ENCODE measurements around the gene C4orf17.

- TF ChIP-seq, protein P1, sequence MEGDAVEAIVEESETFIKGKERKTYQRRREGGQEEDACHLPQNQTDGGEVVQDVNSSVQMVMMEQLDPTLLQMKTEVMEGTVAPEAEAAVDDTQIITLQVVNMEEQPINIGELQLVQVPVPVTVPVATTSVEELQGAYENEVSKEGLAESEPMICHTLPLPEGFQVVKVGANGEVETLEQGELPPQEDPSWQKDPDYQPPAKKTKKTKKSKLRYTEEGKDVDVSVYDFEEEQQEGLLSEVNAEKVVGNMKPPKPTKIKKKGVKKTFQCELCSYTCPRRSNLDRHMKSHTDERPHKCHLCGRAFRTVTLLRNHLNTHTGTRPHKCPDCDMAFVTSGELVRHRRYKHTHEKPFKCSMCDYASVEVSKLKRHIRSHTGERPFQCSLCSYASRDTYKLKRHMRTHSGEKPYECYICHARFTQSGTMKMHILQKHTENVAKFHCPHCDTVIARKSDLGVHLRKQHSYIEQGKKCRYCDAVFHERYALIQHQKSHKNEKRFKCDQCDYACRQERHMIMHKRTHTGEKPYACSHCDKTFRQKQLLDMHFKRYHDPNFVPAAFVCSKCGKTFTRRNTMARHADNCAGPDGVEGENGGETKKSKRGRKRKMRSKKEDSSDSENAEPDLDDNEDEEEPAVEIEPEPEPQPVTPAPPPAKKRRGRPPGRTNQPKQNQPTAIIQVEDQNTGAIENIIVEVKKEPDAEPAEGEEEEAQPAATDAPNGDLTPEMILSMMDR (IDR thresholded peaks at IDR 0.05): no peak
- TF ChIP-seq EZH2 (IDR thresholded peaks at IDR 0.05) (no peak), EZH2phosphoT487 (IDR thresholded peaks at IDR 0.05) (no peak)
Observed at GRCh38 chr4:99591757-99592156, 80.9 kb downstream of the C4orf17 start.

Data from neural progenitor cell (in vitro differentiated cells).